Frontal cortex (tissue), 1 donor: Measurements from ENCODE around the gene SLC34A3. TPM values are rescaled to one million over a fixed set of nuclear protein-coding genes. Genes with fewer than 3 reads are reported as not detected.

Experiments used
- total RNA-seq: library from RNA; depleted of rRNA; stranded (reverse); fragments of >200 nt; gene quantifications from one replicate; pipeline ENCODE4 v1.2.3, GENCODE V29; 2014

SLC34A3 gene
- total RNA-seq, 1 donor from 2014 or later = not detected

Other genes with a start within 250 kb of the SLC34A3 start
- gene LCNL1, start 247.9 kb upstream of the SLC34A3 start, total RNA-seq = 0.82 TPM
- gene PAXX, start 238.5 kb upstream of the SLC34A3 start, total RNA-seq = 13.5 TPM
- gene CLIC3, start 234.3 kb upstream of the SLC34A3 start, total RNA-seq = not detected
- gene ABCA2, start 202.7 kb upstream of the SLC34A3 start, total RNA-seq = 20.8 TPM
- not detected for gene FUT7, start 198.8 kb upstream of the SLC34A3 start, total RNA-seq
- gene NPDC1, start 184.7 kb upstream of the SLC34A3 start, total RNA-seq = 16.3 TPM
- 0.82 TPM for gene ENTPD2, start 176.8 kb upstream of the SLC34A3 start, total RNA-seq
- gene SAPCD2, start 160.3 kb upstream of the SLC34A3 start, total RNA-seq = 1.2 TPM
- gene UAP1L1, start 153.4 kb upstream of the SLC34A3 start, total RNA-seq = 0.41 TPM
- 42.0 TPM for gene MAN1B1, start 143.9 kb upstream of the SLC34A3 start, total RNA-seq
- 38.3 TPM for gene DPP7, start 116.2 kb upstream of the SLC34A3 start, total RNA-seq
- gene GRIN1, start 91.7 kb upstream of the SLC34A3 start, total RNA-seq = 29.8 TPM
- 0.41 TPM for gene LRRC26, start 60.9 kb upstream of the SLC34A3 start, total RNA-seq
- gene TMEM210, start 58.8 kb upstream of the SLC34A3 start, total RNA-seq = not detected
- 22.4 TPM for gene ANAPC2, start 42.3 kb upstream of the SLC34A3 start, total RNA-seq
- 24.5 TPM for gene SSNA1, start 42.2 kb upstream of the SLC34A3 start, total RNA-seq
- 6.1 TPM for gene TPRN, start 30.2 kb upstream of the SLC34A3 start, total RNA-seq
- 34.2 TPM for gene TMEM203, start 25.3 kb upstream of the SLC34A3 start, total RNA-seq
- 3.3 TPM for gene NDOR1, start 25.2 kb upstream of the SLC34A3 start, total RNA-seq
- gene RNF208, start 8.7 kb upstream of the SLC34A3 start, total RNA-seq = 0.82 TPM
- under 0.01 TPM for gene CYSRT1, start 5.7 kb upstream of the SLC34A3 start, total RNA-seq
- gene RNF224, start 3.4 kb upstream of the SLC34A3 start, total RNA-seq = not detected
- gene TUBB4B, start 10.4 kb downstream of the SLC34A3 start, total RNA-seq = 92.5 TPM
- gene STPG3, start 20.4 kb downstream of the SLC34A3 start, total RNA-seq = not detected
- 36.7 TPM for gene NELFB, start 24.4 kb downstream of the SLC34A3 start, total RNA-seq
- 0.41 TPM for gene TOR4A, start 46.8 kb downstream of the SLC34A3 start, total RNA-seq
- 3.7 TPM for gene NRARP, start 71.4 kb downstream of the SLC34A3 start, total RNA-seq
- gene EXD3, start 192.3 kb downstream of the SLC34A3 start, total RNA-seq = 12.6 TPM
- gene NOXA1, start 192.5 kb downstream of the SLC34A3 start, total RNA-seq = 1.2 TPM
- gene ENTPD8, start 210.5 kb downstream of the SLC34A3 start, total RNA-seq = not detected
- 33.0 TPM for gene NSMF, start 228.4 kb downstream of the SLC34A3 start, total RNA-seq